Measurements from ENCODE around the gene GRM7. TPM values are rescaled to one million over a fixed set of nuclear protein-coding genes. Genes with fewer than 3 reads are reported as not detected.

The GRM7 gene
- total and polyA plus RNA-seq, 2 of the 4 experiments (the other 2 are of a cell fraction): not detected

GRCh38 chr3:7423036-7423435 lies 562.1 kb downstream of the GRM7 start:
- H2BK20ac ChIP-seq (ENCODE audit: low read depth, low read length): no peak overlapping the region
- H2BK15ac ChIP-seq (ENCODE audit: low read depth, low read length): no peak overlapping the region
- TF ChIP-seq CHD1 (IDR thresholded peaks at IDR 0.05; ENCODE audit: low read depth, low read length) (no peak), CTCF (conservative IDR thresholded peaks at IDR 0.05; ENCODE audit: low read depth, low read length) (no peak), BHLHE40 (IDR thresholded peaks at IDR 0.05; ENCODE audit: low read depth, low read length) (no peak), ELK1 (IDR thresholded peaks at IDR 0.05; ENCODE audit: borderline replicate concordance, low read depth, low read length) (no peak), FOS (IDR thresholded peaks at IDR 0.05; ENCODE audit: low read depth, low read length) (no peak), RFX5 (IDR thresholded peaks at IDR 0.05; ENCODE audit: low read depth, low read length) (no peak), USF2 (IDR thresholded peaks at IDR 0.05; ENCODE audit: low read depth, low read length) (no peak), POLR2A (IDR thresholded peaks at IDR 0.05; ENCODE audit: low read depth, low read length) (no peak), MXI1 (IDR thresholded peaks at IDR 0.05; ENCODE audit: borderline replicate concordance, low read depth, low read length) (no peak)
- H3K4me1 ChIP-seq (ENCODE audit: control insufficient read depth, insufficient read depth, low read length): no peaks in the 10 kb centered on the region
- no peak overlapping the region for H2AFZ ChIP-seq (replicated peaks; ENCODE audit: low read length, poor library complexity)
- H3K14ac ChIP-seq (replicated peaks; ENCODE audit: low read depth, low read length): no peak overlapping the region
- H3K9ac ChIP-seq (ENCODE audit: low read depth, low read length): no peak overlapping the region
- DNase-seq (no peak), ATAC-seq (ENCODE audit: low read depth) (no peak)
- H3K27ac ChIP-seq (ENCODE audit: insufficient read depth, low read length): no peak overlapping the region
- dilution Hi-C loops (cut with HindIII; ENCODE audit: low sequenced_read_pairs, unreplicated experiment) (no loop called here), intact Hi-C loops (cut with micrococcal nuclease) (no loop called here), in situ Hi-C loops (cut with MboI; ENCODE audit: low sequenced_read_pairs) (no loop called here)
- no peak overlapping the region for H2AK9ac ChIP-seq (replicated peaks; ENCODE audit: low read depth, low read length, poor library complexity)
- H4K20me1 ChIP-seq (ENCODE audit: insufficient read depth, low read length): no peaks in the 10 kb centered on the region
- no peaks in the 10 kb centered on the region for H3K9me1 ChIP-seq (ENCODE audit: insufficient read depth, low read length)
- peaks cover 7% of the 10 kb centered on the region for H3K9me3 ChIP-seq (ENCODE audit: control insufficient read depth, insufficient read depth, low read length)
- H3K56ac ChIP-seq (ENCODE audit: extremely low read depth, insufficient read depth, low read length): no peak overlapping the region
- no peak overlapping the region for H3K4me2 ChIP-seq (ENCODE audit: low read depth, low read length)
- POLR2A ChIA-PET (ENCODE audit: unreplicated experiment): no interaction called here
- no peak overlapping the region for H4K8ac ChIP-seq (ENCODE audit: low read depth in 2 of 2, low read length in 2 of 2)
- no peak overlapping the region for H4K5ac ChIP-seq (ENCODE audit: low read depth, low read length)
- no peak overlapping the region for H2BK5ac ChIP-seq (ENCODE audit: low read depth, low read length, poor library complexity, severe bottlenecking)
- no peaks in the 10 kb centered on the region for H3K79me1 ChIP-seq (ENCODE audit: low read depth in 1 of 2, low read length in 2 of 2)
- H3K4ac ChIP-seq (ENCODE audit: low read depth, low read length): no peak overlapping the region
- no peaks in the 10 kb centered on the region for H3K36me3 ChIP-seq (ENCODE audit: control insufficient read depth, insufficient read depth, low read length)
- H2BK120ac ChIP-seq (ENCODE audit: low read depth, low read length): no peak overlapping the region
- no TSS peak for BruUV-seq (replicated peaks)
- H3K27me3 ChIP-seq (ENCODE audit: control insufficient read depth, insufficient read depth, low read length): no peaks in the 10 kb centered on the region
- no peak overlapping the region for H3K4me3 ChIP-seq (ENCODE audit: insufficient read depth, low read depth, low read length)
- H3K18ac ChIP-seq (ENCODE audit: low read depth, low read length): no peak overlapping the region
- WGBS, 2 experiments (ENCODE audit: extremely low coverage in 2 of 2, insufficient read length in 1 of 2): no CpG with 5 or more reads among the region's 2 CpGs
- CTCF ChIA-PET: no interaction called here
- no peak overlapping the region for H4K91ac ChIP-seq (ENCODE audit: insufficient read depth, low read depth, low read length)
- H3K23ac ChIP-seq (ENCODE audit: low read depth, low read length): no peak overlapping the region
- H2AK5ac ChIP-seq (ENCODE audit: low read depth, low read length): no peak overlapping the region

Data from IMR-90 (cell line).